ENCODE measurements around the gene CACNA1C. TPM values are rescaled to one million over a fixed set of nuclear protein-coding genes. Genes with fewer than 3 reads are reported as not detected.

CACNA1C gene
- total and polyA plus RNA-seq, 10 of the 15 experiments (the other 5 are each of a cell fraction or from before 2014, with no cell fraction given), result under 0.01 to 0.15 (median 0.09) TPM; not detected in 5

DNA sequence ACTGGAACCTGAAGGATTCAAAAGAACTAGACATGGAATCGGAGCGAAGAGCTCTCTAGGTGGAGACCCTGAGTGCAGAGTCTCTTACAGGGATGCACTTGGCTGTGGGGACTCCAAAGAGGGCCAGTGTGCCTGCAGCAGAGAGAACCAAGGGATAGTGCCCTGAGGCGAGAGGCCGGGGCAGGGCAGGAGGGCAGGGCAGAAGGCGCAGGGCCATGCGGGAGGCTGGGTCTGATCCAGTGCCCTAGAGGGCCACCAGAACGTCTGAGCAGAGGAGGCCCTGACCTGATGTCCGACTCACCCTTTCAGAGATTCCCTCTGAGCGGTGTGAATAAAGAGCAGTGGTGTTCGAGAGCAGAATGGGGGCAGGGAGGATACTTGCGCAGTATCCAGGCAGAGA is 536.6 kb downstream of the CACNA1C start:
- ChIA-PET SMC1A (ENCODE audit: uncharacterized antibody, unreplicated experiment) (no interaction called here), RAD21 (ENCODE audit: unreplicated experiment) (no interaction called here), CTCF (no interaction called here), POLR2A (no interaction called here)
- Histone ChIP-seq H4K20me1 (ENCODE audit: control insufficient read depth, insufficient read depth) (no peaks in the 10 kb centered on the region), H3K9ac (ENCODE audit: control insufficient read depth, insufficient read depth, low read length) (no peak overlapping the region), H2AFZ (ENCODE audit: control insufficient read depth, low read depth, low read length) (no peak overlapping the region), H3K4me3 (no peak overlapping the region), H3K4me1 (ENCODE audit: control insufficient read depth, insufficient read depth, low read length) (no peaks in the 10 kb centered on the region), H3K27me3 (replicated peaks in 1 of 2; ENCODE audit: control insufficient read depth in 2 of 2, insufficient read depth in 2 of 2, low read length in 1 of 2) (no peaks in the 10 kb centered on the region; a peak in 1 of 4 replicates), H3K36me3 (ENCODE audit: control insufficient read depth in 2 of 2, insufficient read depth in 2 of 2, low read length in 1 of 2) (no peaks in the 10 kb centered on the region), H3K9me3 (replicated peaks; ENCODE audit: control insufficient read depth, insufficient read depth, low read length) (no peaks in the 10 kb centered on the region; the same call in 2 of the 3 replicates), H3K27ac (ENCODE audit: control insufficient read depth, insufficient read depth) (no peak overlapping the region), H3K79me2 (ENCODE audit: control insufficient read depth, insufficient read depth, low read length) (no peaks in the 10 kb centered on the region), H3K4me2 (ENCODE audit: control insufficient read depth, insufficient read depth) (no peak overlapping the region)
- in situ Hi-C loops (cut with MboI) (loop anchor here (10.0 kb wide), 2 partner anchors 535 to 945 kb away; partner anchors contain the start of gene CACNA1C), intact Hi-C loops (cut with micrococcal nuclease; ENCODE audit: unreplicated experiment) (loop anchor here (10.0 kb wide), 1 partner anchor 295 kb away; no protein-coding TSS in a partner anchor)
- ATAC-seq (no peak), DNase-seq (ENCODE audit: low read depth, low spot score) (no peak), FAIRE-seq (no peak)
- 42% methylated on average over 11 of the region's 11 CpGs for WGBS (ENCODE audit: insufficient coverage, insufficient replicate concordance, low lambda C conversion rate, missing lambda C conversion rate)
- no peak for TF ChIP-seq BMI1 (IDR thresholded peaks at IDR 0.05; ENCODE audit: borderline replicate concordance)
- no peak for TF ChIP-seq KLF5 (IDR thresholded peaks at IDR 0.05; ENCODE audit: partially characterized antibody)
- TF ChIP-seq ESRRA (IDR thresholded peaks at IDR 0.05; ENCODE audit: low read length), result no peak
- no peak for TF ChIP-seq RAD51 (IDR thresholded peaks at IDR 0.05)
- no peak for TF ChIP-seq CHD4 (IDR thresholded peaks at IDR 0.05)
- TF ChIP-seq, protein P1, sequence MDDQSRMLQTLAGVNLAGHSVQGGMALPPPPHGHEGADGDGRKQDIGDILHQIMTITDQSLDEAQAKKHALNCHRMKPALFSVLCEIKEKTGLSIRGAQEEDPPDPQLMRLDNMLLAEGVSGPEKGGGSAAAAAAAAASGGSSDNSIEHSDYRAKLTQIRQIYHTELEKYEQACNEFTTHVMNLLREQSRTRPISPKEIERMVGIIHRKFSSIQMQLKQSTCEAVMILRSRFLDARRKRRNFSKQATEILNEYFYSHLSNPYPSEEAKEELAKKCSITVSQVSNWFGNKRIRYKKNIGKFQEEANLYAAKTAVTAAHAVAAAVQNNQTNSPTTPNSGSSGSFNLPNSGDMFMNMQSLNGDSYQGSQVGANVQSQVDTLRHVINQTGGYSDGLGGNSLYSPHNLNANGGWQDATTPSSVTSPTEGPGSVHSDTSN (IDR thresholded peaks at IDR 0.05; ENCODE audit: insufficient replicate concordance, low read depth, low read length), result no peak
- no peak for TF ChIP-seq TCF7 (IDR thresholded peaks at IDR 0.05; ENCODE audit: borderline replicate concordance)
- no peak for TF ChIP-seq TARDBP (IDR thresholded peaks at IDR 0.05; ENCODE audit: borderline replicate concordance)
- no peak for TF ChIP-seq EED (IDR thresholded peaks at IDR 0.05; ENCODE audit: low read depth)
- TF ChIP-seq CBFB (IDR thresholded peaks at IDR 0.05; ENCODE audit: low read depth), result no peak
- TF ChIP-seq DPF2 (IDR thresholded peaks at IDR 0.05), result no peak
- BruUV-seq (replicated peaks), result no TSS peak

Data from GM12878 (cell line).